K562 (cell line): Measurements from ENCODE around the gene C17orf75. TPM values are rescaled to one million over a fixed set of nuclear protein-coding genes. Genes with fewer than 3 reads are reported as not detected.

Source experiments
- BRCA1 ChIP-seq, 2 experiments: fragments of 450-650 bp in 1 of 2; sonication (generic) in 1 of 2; formaldehyde crosslinking in 1 of 2; IDR thresholded peaks; 2 replicates each; pipeline versions ENCODE4 v1.5.0 to v1.6.1; 2017 to 2020; ENCODE audit warnings: mild to moderate bottlenecking in 1 of 2, missing genetic modification reagents in 1 of 2
- CREB3 ChIP-seq: fragments of 450-650 bp; conservative IDR thresholded peaks from 2 replicates; pipeline ENCODE4 v1.6.1; 2016; ENCODE audit warnings: missing genetic modification characterization, low read depth, mild to moderate bottlenecking, missing compliant biosample characterization, moderate library complexity
- E2F6 ChIP-seq, 2 experiments: IDR thresholded peaks; 2 replicates each; pipeline ENCODE4 v1.6.1; 2011; ENCODE audit warnings: borderline replicate concordance in 1 of 2, control low read depth in 1 of 2, low read depth in 1 of 2, low read length in 1 of 2, mild to moderate bottlenecking in 1 of 2, mixed read lengths in 1 of 2, moderate library complexity in 1 of 2; ENCODE audit not compliant: insufficient read depth in 1 of 2, insufficient read length in 1 of 2, poor library complexity in 1 of 2, severe bottlenecking in 1 of 2; ENCODE audit errors: extremely low read depth in 1 of 2
- FOXK1 ChIP-seq: sonication (generic); formaldehyde crosslinking; IDR thresholded peaks from 2 replicates; pipeline ENCODE4 v1.8.0; 2022; ENCODE audit warnings: missing genetic modification reagents, mild to moderate bottlenecking, borderline replicate concordance
- FOXK2 ChIP-seq, 2 experiments: fragments of 450-650 bp; IDR thresholded peaks in 1 of 2; conservative IDR thresholded peaks in 1 of 2; 2 replicates each; pipeline ENCODE4 v1.6.1; 2016; ENCODE audit warnings: low read depth in 2 of 2, mild to moderate bottlenecking in 1 of 2
- GMEB1 ChIP-seq: fragments of 250-450 bp; sonication (Bioruptor Pico); IDR thresholded peaks from 2 replicates; pipeline ENCODE4 v1.4.0; 2020; ENCODE audit warnings: mild to moderate bottlenecking
- HIVEP1 ChIP-seq: fragments of 250-450 bp; sonication (Bioruptor Pico); IDR thresholded peaks from 2 replicates; pipeline ENCODE4 v1.4.0; 2020; ENCODE audit warnings: mild to moderate bottlenecking
- KDM2B ChIP-seq: fragments of 250-450 bp; sonication (Bioruptor Pico); IDR thresholded peaks from 2 replicates; pipeline ENCODE4 v1.8.0; 2021; ENCODE audit warnings: mild to moderate bottlenecking, moderate library complexity
- MAFF ChIP-seq: IDR thresholded peaks from 2 replicates; pipeline ENCODE4 v1.6.1; 2012; ENCODE audit warnings: low read length, improper control_type of control experiment
- MAFG ChIP-seq: fragments of 450-650 bp; conservative IDR thresholded peaks from 2 replicates; pipeline ENCODE4 v1.6.1; 2016; ENCODE audit warnings: missing genetic modification characterization, missing compliant biosample characterization
- MAX ChIP-seq: sonication (generic); formaldehyde crosslinking; IDR thresholded peaks from 2 replicates; pipeline ENCODE4 v1.9.0; 2022; ENCODE audit warnings: mild to moderate bottlenecking, missing genetic modification reagents
- MAZ ChIP-seq, 2 experiments: fragments of 450-650 bp in 1 of 2; sonication (generic) in 1 of 2; formaldehyde crosslinking; IDR thresholded peaks in 1 of 2; conservative IDR thresholded peaks in 1 of 2; 2 replicates each; pipeline versions ENCODE4 v1.4.0 to v1.5.0; 2020; ENCODE audit warnings: mild to moderate bottlenecking in 1 of 2, missing genetic modification reagents in 1 of 2
- PCBP1 ChIP-seq: fragments of 200-400 bp; formaldehyde crosslinking; IDR thresholded peaks from 2 replicates; pipeline ENCODE4 v1.6.1; 2018; ENCODE audit warnings: mild to moderate bottlenecking, low read depth, low read length; ENCODE audit not compliant: poor library complexity, severe bottlenecking
- PCBP2 ChIP-seq: fragments of 200-400 bp; formaldehyde crosslinking; IDR thresholded peaks from 2 replicates; pipeline ENCODE4 v1.6.1; 2018; ENCODE audit warnings: low read length, low read depth, mild to moderate bottlenecking, moderate library complexity; ENCODE audit not compliant: poor library complexity, severe bottlenecking
- SIN3A ChIP-seq, 2 experiments: fragments of 150-350 bp in 1 of 2; IDR thresholded peaks; 2 replicates each; pipeline ENCODE4 v1.6.1; 2011 to 2016; ENCODE audit warnings: borderline replicate concordance in 2 of 2, low read depth in 2 of 2, low read length in 2 of 2, mild to moderate bottlenecking in 2 of 2, moderate library complexity in 2 of 2; ENCODE audit not compliant: control insufficient read depth in 1 of 2
- SRSF3 ChIP-seq: fragments of 200-400 bp; formaldehyde crosslinking; IDR thresholded peaks from 2 replicates; pipeline ENCODE4 v1.6.1; 2016; ENCODE audit warnings: mild to moderate bottlenecking, low read length, moderate library complexity; ENCODE audit not compliant: insufficient read depth
- TAF9B ChIP-seq: fragments of 450-650 bp; IDR thresholded peaks from 2 replicates; pipeline ENCODE4 v1.6.1; 2018; ENCODE audit warnings: mild to moderate bottlenecking; ENCODE audit not compliant: partially characterized antibody
- ZZZ3 ChIP-seq: fragments of 450-650 bp; IDR thresholded peaks from 2 replicates; pipeline ENCODE4 v1.6.1; 2016; ENCODE audit warnings: antibody characterized with exemption, mild to moderate bottlenecking, moderate library complexity
- polyA plus RNA-seq, 8 experiments: library from polyadenylated mRNA; depleted of rRNA in 4 of 8; stranded (reverse) in 5 of 8; unstranded in 3 of 8; fragments of >200 nt; fragmentation: Nextera tagmentation in 2 of 8; fragmentation: Illumina TruSeq in 1 of 8; extraction: Ambion mirVana in 2 of 8; extraction: Trizol in 1 of 8; gene quantifications; 2 replicates each; pipeline versions ENCODE4 v1.2.1 to v1.2.3, GENCODE V29; 2011 to 2014; ENCODE audit warnings: inconsistent platforms in 1 of 8, missing spikeins in 1 of 8
- total RNA-seq, 7 experiments: library from RNA; depleted of rRNA in 6 of 7; stranded (reverse); fragments of >200 nt in 6 of 7; fragmentation: Illumina TruSeq in 2 of 7; extraction: Trizol in 2 of 7; gene quantifications; 2 replicates each; pipeline versions ENCODE4 v1.2.1 to v1.2.3, GENCODE V29; 2011 to 2021; ENCODE audit warnings: low replicate concordance in 1 of 7

The C17orf75 gene
- total and polyA plus RNA-seq, 9 of the 15 experiments (the other 6 are each of a cell fraction or from before 2014, with no cell fraction given): 15.5 to 55.7 (median 18.5) TPM

GRCh38 chr17:32286518-32286900 is 55.5 kb downstream of the C17orf75 start (continued):
- TF ChIP-seq MAZ (CRISPR knock-in tag; conservative IDR thresholded peaks at IDR 0.05 in 1 of 2, IDR thresholded peaks at IDR 0.05 in 1 of 2) (no peak), HIVEP1 (CRISPR knock-in tag) (no peak), MAFG (tag) (peak; percentile 95), ZZZ3 (no peak), FOXK1 (CRISPR knock-in tag) (no peak), PCBP1 (no peak), MAFF (peak; percentile 97), KDM2B (CRISPR knock-in tag) (no peak), MAX (CRISPR knock-in tag) (no peak), SRSF3 (no peak), PCBP2 (no peak), TAF9B (no peak), BRCA1 (IDR thresholded peaks at IDR 0.05) (no peak), BRCA1 (CRISPR knock-in tag; IDR thresholded peaks at IDR 0.05) (no peak), E2F6 (IDR thresholded peaks at IDR 0.05; ENCODE audit: borderline replicate concordance in 1 of 2, extremely low read depth in 1 of 2, insufficient read depth in 1 of 2, insufficient read length in 1 of 2, low read depth in 1 of 2, low read length in 1 of 2, poor library complexity in 1 of 2, severe bottlenecking in 1 of 2) (no peak), FOXK2 (conservative IDR thresholded peaks at IDR 0.05 in 1 of 2, IDR thresholded peaks at IDR 0.05 in 1 of 2; ENCODE audit: low read depth in 2 of 2) (no peak; a peak in 1 of 4 replicates), CREB3 (no peak), GMEB1 (CRISPR knock-in tag) (no peak), SIN3A (IDR thresholded peaks at IDR 0.05; ENCODE audit: borderline replicate concordance in 2 of 2, control insufficient read depth in 1 of 2, low read depth in 2 of 2, low read length in 2 of 2) (no peak)
